HG03354 (cell line): Measurements from ENCODE around the gene ZRANB2.

Experiments
- ATAC-seq: cut with Tn5 transposase; IDR thresholded peaks from one replicate; pipeline ENCODE4 v1.9.1; 2021; ENCODE audit warnings: mild to moderate bottlenecking; ENCODE audit not compliant: unreplicated experiment, poor library complexity, severe bottlenecking

The ZRANB2 gene

DNA sequence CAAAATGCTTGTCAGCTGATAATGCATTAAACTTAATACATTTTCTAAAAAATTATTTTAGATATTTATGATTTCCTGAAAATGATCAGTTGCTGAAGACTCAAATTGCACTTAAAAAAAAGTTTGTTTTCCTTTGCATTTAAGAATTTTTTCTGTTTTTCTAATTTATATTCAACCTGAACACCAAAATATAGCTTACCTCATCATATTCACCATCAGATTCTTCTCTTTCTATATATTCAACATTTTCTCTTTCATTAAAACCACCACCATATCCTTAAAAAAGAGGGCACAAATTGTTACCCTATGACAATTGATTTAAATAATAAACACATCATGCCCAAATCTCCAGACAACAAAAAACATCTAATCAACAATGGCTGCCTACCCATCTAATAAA, 8.6 kb downstream of the ZRANB2 start:
- no peak for ATAC-seq

DNA sequence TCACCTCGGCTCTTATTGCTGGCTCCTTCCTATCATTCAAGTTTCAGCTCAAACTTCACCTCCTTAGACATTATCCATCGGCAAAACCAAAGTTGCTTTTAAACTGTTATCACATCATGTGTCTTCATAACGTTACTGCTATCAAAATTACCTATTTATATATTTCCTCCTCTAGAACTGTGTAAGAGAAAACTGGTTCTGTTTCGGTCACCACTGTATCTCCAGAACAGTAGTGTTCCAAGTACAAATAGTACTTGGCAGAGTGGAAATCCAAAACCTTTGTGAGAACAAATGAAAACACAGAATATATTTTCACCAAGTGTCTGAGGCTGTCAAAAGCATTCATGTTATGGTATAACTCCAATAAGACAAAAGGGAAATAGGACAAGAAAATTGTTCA, 9.1 kb downstream of the ZRANB2 start:
- no peak for ATAC-seq

DNA sequence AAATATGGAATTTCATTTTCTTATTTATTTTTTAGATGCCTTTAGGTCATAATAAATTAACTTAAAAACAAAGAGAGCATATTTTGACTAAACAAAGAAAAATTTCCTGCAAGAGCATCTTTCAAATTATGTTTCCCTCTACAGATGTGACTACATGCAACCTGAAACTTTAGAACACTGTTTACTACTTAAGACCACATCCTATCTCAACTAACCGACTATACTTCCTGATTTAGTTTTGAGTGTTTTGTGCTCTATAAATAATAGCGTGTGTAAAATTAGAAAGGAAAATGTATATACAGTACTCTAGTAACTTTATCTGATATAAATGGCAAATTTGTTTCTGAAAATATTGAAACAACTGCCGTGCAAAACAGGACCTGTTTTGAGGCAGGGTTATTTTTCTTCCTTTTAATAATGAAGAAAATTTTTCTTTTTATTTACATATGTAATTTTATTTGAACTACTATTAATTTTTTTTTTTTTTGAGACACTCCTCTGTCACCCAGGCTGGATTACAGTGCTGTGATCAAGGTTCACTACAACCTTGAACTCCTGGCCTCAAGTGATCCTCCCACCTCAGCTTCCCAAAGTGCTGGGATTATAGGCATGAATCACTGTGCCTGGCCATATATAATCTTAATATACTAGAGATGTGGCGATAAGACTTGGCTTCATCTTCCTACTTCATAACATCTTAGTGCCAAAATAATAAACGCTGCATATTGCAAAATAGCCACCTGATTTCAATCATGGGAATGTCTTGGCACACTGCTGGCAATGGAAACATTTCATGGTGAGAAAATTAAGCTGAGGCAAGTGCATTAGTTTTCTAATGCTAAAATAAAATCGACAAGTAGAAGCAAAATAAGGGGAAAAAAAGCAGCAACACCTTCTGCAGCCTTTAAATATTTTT, 12.3 kb downstream of the ZRANB2 start:
- peak; percentile 71 for ATAC-seq

DNA sequence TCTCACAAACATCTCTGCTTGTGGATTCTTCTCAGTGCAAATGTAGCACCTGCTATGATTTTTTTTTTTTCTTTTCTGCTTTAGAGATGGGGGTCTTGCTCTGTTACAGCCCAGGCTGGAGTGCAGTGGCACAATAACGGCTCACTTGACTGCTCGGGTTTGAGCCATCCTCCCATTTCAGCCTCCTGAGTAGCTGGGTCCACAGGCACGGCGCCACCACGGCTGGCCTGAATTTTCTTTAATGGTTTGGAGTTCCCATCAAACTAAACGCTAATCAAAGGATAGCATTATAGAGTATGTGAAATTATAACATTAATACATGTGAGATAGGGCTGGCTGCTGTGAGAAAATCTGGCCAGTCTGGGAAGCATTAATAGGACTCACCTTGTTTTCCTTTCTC, 26.0 kb downstream of the ZRANB2 start:
- ATAC-seq: no peak

DNA sequence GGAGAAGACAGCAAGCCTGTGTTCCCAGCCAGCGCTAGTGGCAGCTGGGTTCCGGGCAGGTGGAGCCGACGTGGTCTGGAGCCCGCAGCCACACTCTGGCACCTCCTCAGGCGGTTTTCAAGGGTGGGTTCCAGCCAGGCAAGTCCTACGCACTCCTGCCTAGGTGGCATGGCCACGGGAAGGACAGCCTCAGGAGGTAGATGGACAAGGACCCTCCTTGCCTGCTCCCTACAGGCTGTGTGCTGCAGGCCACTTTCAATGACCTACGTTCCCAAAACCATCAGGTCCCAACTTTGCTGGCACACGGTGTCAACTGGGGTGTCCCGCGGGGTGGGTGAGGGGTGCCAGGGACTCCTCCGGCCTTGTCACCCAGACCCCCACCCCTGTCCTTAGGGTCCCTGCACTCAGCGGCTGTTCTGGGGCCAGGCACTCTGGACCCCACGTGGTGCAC, 26.5 kb downstream of the ZRANB2 start:
- no peak for ATAC-seq

DNA sequence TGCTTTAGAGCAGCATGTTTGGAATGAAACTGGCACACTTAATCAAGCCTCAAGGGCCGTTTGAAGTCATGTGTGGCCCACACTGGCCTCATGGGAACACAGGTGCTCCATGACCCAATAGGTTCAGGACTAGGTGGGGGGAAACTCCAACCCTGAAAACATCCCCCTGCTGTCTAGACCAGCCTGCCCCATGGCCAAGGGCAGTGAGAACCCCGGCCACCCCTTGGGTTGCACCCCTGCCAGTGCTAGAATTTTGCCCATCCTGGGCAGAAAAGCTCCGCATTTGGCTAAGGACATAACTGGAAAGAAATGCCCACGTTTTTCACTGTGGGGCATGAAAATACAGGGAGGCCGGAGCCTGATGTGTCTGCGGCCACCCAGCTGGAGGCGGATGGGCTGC, 27.1 kb downstream of the ZRANB2 start:
- ATAC-seq: no peak

DNA sequence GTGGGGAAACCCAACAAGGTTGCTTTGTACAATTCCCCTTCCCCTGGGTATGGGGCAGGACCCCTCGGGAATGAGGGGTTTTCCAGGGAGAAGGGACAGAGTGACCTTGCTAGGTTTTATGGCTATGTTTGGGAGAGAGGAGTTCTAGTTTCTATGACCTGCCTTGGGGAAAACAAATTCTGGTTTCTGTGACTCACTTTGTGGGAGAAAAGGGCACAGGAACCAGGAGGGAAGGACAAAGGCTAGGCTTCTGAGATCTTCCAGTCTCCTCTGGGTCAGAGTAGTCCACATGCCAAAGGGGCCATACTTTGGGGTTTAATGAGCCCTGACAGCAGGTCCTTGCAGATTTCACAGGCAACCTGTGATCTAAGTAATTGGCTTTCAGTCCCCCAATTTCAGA, 27.7 kb downstream of the ZRANB2 start:
- no peak for ATAC-seq

DNA sequence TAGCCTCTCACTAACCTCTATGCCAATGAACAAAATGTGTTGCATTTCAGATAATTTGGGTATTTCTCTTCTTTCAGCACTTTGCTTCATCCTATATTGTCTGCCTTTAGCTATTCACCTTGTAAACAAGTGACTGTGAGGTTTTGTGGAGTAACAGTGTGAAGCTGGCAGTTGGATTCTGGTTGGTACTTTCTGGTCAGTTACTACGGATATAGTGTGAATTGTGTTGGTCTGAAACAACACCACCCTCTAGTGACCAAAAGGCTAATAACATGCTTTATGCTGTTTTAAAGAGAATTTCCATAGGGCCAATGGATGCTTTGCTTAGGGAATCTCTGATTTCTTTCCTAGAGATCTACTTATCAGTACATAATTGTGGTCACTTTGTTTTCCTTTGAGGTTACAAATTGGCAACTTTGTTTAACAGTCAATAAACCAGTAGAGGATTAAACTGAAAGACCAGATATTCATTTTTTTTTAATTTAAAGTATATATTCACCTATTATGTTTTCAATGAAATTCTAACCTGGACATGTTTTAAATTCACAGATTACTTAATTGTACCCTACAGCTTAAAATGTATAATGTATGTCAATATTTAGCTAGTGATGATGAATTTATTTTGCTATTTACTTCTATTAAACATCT, 30.8 kb downstream of the ZRANB2 start:
- ATAC-seq: peak; percentile 64

DNA sequence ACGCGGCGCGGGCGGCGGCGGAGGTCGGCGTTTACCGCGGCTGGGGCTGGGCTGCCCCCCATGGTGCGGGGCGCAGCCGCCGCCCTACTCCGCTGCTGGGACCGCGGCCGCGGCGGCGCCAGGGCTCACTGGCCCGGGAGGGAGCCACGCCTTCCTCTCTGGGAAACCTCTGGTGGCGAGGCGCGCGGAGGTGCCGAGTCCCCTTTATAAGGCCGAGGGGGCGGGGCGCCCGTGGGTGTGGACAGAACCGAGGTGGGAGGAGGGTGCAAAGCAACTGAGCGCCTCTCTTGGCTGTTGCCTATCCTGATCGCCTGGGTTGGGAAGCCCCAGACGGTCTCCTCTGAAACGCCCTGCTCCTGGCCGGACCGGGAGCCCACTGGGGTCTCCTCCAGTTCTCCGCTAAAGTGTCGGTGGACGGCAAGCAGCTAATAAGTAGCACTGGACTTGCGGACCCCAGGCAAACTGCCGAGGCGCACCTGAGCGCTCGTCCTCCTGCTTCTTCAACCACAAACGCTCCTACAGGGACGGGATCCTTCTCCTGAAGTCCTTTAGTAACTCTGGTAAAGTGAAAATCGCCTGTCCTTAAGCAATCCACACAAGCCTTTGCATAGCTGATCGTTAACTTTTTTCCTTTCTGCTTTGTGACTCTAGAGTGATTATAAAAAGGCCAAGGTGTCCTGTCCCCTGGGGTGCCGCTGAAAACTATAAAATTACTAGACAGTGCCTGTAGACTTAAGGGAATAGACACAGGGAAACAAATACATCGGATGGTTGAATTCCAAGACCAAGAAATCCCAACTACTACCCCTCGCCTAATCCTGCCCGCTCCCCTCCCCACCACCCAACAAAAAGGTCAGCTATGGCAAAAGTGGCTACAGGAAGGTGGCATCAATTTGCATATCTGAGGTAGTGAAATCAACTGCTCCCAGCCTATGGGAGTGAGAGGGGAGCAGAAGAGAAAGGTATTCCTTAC, 32.9 kb downstream of the ZRANB2 start, which contains the start of gene PTGER3:
Gene PTGER3, minus strand, starts transcription at position 182 of the 973 bp plus-strand sequence. CDS start 239 bp downstream, outside the sequence.
- peak; percentile 42 for ATAC-seq

DNA sequence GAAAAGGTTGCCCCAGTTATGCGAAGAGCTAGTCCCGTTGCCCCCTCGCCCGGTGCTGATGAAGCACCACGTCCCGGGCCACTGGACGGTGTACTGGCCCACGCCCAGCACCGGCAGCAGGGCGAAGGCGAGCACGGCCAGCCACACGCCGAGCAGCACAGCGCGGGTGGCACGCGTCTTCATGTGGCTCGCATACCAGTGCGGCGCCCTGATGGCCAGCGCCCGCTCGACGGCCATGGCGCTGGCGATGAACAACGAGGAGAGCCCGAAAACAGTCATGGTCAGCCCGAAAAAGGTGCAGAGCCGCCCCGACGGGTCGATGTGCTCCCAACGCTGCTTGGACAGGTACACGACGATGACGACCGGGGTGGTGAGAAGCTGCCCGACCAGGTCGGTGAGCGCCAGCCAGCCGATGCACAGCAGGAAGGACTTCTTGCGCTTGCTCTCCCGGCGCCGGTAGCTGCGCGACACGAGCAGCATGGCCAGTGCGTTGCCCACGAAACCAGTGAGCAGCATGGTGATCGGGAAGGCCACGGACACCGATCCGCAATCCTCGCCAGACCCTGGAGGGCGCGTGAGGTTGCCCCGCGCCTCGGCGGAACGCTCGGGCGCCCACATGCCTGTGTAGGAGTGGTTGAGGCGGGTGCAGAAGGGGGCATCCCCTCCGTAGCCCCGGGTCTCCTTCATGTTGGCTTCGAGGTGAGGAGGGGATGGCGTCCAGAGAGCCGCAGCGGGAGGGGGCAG, 33.8 kb downstream of the ZRANB2 start:
- ATAC-seq: peak; percentile 45

DNA sequence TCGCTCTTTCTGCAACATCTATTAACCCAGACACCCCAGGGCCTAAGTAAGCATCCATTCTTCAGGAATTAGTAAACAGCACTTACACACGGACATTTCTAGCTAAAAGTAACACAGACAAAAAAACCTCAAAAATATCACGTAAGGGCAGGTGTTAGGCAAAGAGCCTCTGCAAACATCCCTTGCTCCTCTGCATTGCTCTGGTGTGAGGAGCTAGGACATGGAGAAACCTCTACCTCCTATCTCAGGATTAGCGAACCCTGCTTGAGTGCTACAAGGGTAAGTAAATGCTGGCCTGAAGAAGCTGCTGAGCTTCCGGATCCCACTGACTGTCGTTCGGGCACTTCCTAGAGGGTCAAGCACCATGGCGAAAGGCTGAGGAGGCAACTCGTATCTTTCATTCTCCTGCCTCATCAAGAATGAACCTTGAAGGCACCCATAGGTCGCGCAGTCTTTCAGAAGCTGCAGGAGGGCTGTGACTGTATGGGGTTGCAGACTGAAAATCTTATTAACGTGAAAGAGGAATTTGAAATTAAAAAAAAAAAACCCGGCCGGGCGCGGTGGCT, 35.3 kb downstream of the ZRANB2 start:
- no peak for ATAC-seq

DNA sequence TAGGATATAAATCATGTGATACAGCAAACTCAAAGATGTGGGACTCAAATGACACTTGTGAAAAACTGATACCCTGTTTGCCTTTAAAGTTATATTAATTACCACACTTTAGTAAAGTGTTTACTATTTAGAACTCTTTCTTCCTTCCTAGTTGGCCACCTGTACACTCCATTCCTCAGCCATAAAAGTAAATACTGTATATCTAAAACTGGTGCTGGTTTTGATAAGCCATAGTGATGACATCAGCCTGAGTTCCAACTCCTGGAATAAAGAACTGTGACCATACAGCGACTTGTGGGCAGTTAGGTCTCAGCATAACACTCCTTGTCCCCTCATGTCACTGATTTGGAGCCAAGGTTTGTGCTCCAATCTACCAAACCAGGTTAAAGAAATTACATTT, 36.0 kb downstream of the ZRANB2 start:
- no peak for ATAC-seq

DNA sequence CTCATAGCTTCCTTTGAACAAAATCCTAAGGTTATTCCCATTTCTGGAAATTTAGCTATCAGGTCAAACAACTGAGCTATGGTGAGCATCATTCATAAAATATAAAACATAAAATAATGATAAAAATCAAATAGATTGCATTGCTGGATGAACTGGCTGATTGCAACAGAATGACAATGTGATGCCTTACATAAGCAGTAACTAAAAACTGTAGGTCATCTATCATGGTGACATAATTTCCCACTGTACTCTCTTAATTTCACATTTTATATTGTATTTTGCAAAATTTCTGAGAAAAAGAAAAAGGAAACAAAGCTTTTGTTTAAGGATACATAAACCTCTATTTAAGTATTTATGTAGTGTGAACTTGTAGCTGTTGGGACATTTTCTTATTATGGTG, 37.8 kb downstream of the ZRANB2 start:
- ATAC-seq: no peak

DNA sequence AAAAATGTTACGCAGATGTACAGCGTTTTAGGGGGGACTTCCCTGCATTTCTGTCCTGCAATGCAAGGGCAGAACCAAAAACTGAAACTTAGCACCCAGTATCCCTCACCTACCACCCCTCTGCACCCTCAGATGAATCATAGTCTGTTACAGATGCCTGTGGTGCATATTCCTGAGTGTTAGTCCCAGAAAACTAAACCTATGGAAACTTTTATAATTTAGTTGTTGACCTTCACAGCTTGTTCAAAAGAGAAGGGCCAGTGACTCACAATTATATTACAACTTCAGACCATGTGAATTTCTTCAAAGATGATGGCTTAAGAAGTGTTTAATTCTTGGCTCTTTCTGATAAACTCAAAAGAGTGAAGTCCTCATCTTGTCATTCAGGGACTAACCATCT, 39.0 kb downstream of the ZRANB2 start:
- ATAC-seq: no peak

DNA sequence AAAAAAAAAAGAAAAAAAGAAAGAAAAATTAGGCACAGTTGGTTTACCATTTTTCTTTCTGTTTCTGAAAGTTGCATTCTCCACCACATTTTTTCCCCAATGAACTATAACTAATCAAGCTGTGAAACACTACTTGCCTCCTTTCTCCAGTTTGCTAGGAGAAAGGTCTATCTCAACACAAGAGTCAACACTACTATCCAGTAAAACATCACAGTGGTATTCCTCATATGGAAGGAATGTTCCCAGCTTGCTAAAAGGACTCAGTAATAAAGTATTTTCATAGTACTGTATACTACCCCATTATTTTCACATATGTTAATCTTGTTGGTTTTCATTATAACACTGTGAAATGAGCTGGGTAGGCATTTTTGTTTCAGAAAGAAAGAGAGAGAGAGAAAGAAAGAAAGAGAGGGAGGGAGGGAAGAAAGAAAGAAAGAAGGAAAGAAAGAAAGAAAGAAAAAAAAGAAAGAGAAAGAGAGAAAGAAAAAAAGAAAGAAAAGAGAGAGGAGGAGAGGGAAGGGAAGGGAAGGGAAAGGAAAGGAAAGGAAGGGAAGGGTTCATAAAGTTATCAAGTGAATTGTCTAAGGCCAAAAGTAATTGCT, 41.1 kb downstream of the ZRANB2 start:
- no peak for ATAC-seq

DNA sequence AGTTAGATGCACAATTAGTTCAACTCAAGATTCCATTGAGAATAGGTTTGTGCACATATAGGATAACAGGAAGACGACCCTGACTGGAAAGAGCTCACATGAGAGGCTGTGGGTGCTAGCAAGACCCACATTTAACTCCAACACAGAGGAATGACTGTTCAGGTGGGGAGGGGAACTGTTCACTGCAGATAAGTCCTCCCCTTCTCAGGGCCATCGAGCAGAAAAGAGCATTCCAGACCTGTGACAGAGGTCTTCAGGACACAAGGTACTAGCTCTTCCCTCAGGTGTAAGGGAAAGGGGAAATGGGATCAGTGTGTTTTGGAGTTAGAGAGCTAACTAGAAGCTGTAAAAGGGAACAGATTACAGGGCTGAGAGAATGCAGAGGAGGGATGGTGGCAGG, 41.9 kb downstream of the ZRANB2 start:
- no peak for ATAC-seq

DNA sequence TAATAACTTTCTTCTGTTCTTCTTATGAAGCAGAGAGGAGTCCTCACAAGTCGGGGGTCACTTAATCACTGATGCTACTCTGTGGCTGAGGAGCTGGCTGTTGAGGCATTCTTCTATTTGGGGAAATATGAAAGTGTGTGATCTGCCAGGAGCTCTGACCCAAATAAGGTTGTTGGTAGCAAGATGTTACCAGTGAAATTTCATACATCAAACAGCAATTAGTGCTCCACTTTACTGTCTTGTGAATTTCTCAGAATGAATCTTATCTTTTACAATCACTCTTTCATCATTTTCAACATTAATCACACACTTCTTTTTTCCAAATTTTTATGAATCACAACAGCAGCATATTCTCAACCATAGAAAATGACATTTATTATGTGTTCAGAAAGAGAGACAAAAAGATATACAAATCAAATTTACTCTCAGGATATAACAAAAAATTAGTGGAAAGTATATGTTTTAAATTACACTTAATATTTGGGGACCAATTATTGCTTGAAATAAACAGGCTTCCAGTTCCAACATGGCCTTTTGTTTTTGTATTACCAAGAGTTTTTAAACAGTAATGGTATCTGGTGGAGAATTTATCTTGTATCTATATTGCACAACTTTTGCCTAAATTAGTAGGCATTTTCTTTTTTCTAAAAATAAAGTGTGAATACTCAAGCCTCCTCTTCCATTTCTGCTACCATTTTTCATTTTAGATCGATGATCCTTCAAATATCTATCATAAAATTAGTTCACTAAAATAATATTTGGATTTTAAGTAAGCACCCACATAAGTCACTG, 42.8 kb downstream of the ZRANB2 start:
- no peak for ATAC-seq

DNA sequence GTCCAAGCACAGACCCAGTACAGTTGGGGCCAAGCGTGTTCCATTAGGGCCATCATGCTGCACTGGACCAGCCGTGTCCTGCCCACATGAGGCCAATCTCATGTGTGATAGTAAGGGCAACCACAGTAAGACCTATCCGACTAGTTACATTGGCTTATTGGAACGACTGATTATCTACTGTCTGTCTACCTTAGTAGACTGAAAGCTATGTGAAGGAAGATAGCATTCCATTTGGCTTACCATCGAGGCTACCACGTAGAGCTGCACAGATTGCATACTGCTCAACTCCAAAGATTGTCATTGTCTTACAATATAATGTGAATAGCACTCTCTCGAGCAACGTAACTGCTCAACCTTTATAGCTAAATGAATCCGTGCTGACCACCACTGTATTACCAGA, 43.8 kb downstream of the ZRANB2 start:
- ATAC-seq: no peak
